C4-2B (cell line): ENCODE measurements around the gene PSMD12.

ENCODE experiments used
- CTCF ChIP-seq: fragments of 450-650 bp; conservative IDR thresholded peaks from 2 replicates; pipeline ENCODE4 v1.5.1; 2017; ENCODE audit warnings: mild to moderate bottlenecking
- ZFX ChIP-seq: fragments of 450-650 bp; IDR thresholded peaks from 2 replicates; pipeline ENCODE4 v1.6.1; 2017

- no peak for TF ChIP-seq CTCF
- TF ChIP-seq ZFX = no peak
These were observed 47.0 kb upstream of the PSMD12 start for GRCh38 chr17:67413388-67413787.
